Osteoblast (primary cell): ENCODE measurements around the gene SLC43A1. TPM values are rescaled to one million over a fixed set of nuclear protein-coding genes. Genes with fewer than 3 reads are reported as not detected.
A peak's percentile ranks its signal among the peaks of the same experiment; 100 is the strongest.

Source experiments
- DNase-seq: peaks from one replicate; pipeline ENCODE4 v3.0.0; 2011; ENCODE audit warnings: low spot score, mixed read lengths; ENCODE audit not compliant: insufficient read length; ENCODE audit errors: missing footprints
- H2AFZ ChIP-seq: 2 replicates; pipeline ENCODE4 v1.6.0; 2011; ENCODE audit warnings: mild to moderate bottlenecking, low read length
- H3K27ac ChIP-seq: 2 replicates; pipeline ENCODE4 v1.5.1; 2011; ENCODE audit warnings: mild to moderate bottlenecking, low read depth, low read length, moderate library complexity
- H3K27me3 ChIP-seq: 2 replicates; pipeline ENCODE4 v1.6.0; 2012; ENCODE audit warnings: mild to moderate bottlenecking, control low read depth, inconsistent platforms, low read length, moderate library complexity; ENCODE audit not compliant: insufficient read depth
- H3K36me3 ChIP-seq: 2 replicates; pipeline ENCODE4 v1.5.1; 2011; ENCODE audit warnings: mild to moderate bottlenecking, low read length, control low read depth, moderate library complexity; ENCODE audit not compliant: insufficient read depth
- H3K4me1 ChIP-seq: 2 replicates; pipeline ENCODE4 v1.5.1; 2011; ENCODE audit warnings: mild to moderate bottlenecking, low read length, control low read depth, moderate library complexity; ENCODE audit not compliant: insufficient read depth
- H3K4me2 ChIP-seq: 2 replicates; pipeline ENCODE4 v1.6.0; 2011; ENCODE audit warnings: mild to moderate bottlenecking, low read length; ENCODE audit not compliant: insufficient read depth
- H3K4me3 ChIP-seq: fragments of 200-600 bp; sonication (generic); 3 replicates; pipeline ENCODE4 v1.5.1; 2012; ENCODE audit warnings: mild to moderate bottlenecking, low read length, inconsistent platforms; ENCODE audit not compliant: insufficient read depth
- H3K79me2 ChIP-seq: 2 replicates; pipeline ENCODE4 v1.6.0; 2012; ENCODE audit warnings: mild to moderate bottlenecking, low read length, control low read depth, inconsistent platforms; ENCODE audit not compliant: insufficient read depth
- H3K9me3 ChIP-seq: 2 replicates; pipeline ENCODE4 v1.5.1; 2011; ENCODE audit warnings: low read depth, low read length, control low read depth
- H4K20me1 ChIP-seq: 2 replicates; pipeline ENCODE4 v1.6.0; 2012; ENCODE audit warnings: mild to moderate bottlenecking, low read length, control low read depth; ENCODE audit not compliant: insufficient read depth
- CTCF ChIP-seq: IDR thresholded peaks from 2 replicates; pipeline ENCODE4 v1.5.1; 2011; ENCODE audit warnings: mild to moderate bottlenecking, low read depth, low read length, moderate library complexity; ENCODE audit errors: extremely low read depth
- total RNA-seq: library from RNA; depleted of rRNA; stranded (reverse); fragments of >200 nt; gene quantifications from 2 replicates; pipeline ENCODE4 v1.2.3, GENCODE V29; 2012

The SLC43A1 gene
- total RNA-seq, 1 donor: 18.5 TPM

- H2AFZ ChIP-seq: no peak overlapping the region
- no peaks in the 10 kb centered on the region for H4K20me1 ChIP-seq
- H3K36me3 ChIP-seq: no peaks in the 10 kb centered on the region
- no peaks in the 10 kb centered on the region for H3K9me3 ChIP-seq
- no peak overlapping the region for H3K4me2 ChIP-seq
- no peak overlapping the region for H3K4me3 ChIP-seq
- TF ChIP-seq CTCF: no peak
- H3K4me1 ChIP-seq: peaks cover 2% of the 10 kb centered on the region
- H3K79me2 ChIP-seq: no peaks in the 10 kb centered on the region
- no peaks in the 10 kb centered on the region for H3K27me3 ChIP-seq
- no peak overlapping the region for H3K27ac ChIP-seq
- DNase-seq: no peak
These were observed 5.6 kb upstream of the SLC43A1 start for GRCh38 chr11:57521116-57521515.

- no peaks in the 10 kb centered on the region for H3K9me3 ChIP-seq
- no peak for TF ChIP-seq CTCF
- H3K27ac ChIP-seq: peak overlapping the region; percentile 23
- peak overlapping the region; percentile 91 for H3K4me3 ChIP-seq
- peaks cover 4% of the 10 kb centered on the region for H3K4me1 ChIP-seq
- no peaks in the 10 kb centered on the region for H4K20me1 ChIP-seq
- H3K36me3 ChIP-seq: no peaks in the 10 kb centered on the region
- H3K27me3 ChIP-seq: no peaks in the 10 kb centered on the region
- peak overlapping the region; percentile 96 for H2AFZ ChIP-seq
- no peaks in the 10 kb centered on the region for H3K79me2 ChIP-seq
- H3K4me2 ChIP-seq: peak overlapping the region; percentile 94
- DNase-seq: no peak
These were observed 550 bp upstream of the SLC43A1 start for GRCh38 chr11:57516061-57516443.

GRCh38 chr11:57514538-57515331 is 767 bp downstream of the SLC43A1 start:
- H2AFZ ChIP-seq: peak overlapping the region; percentile 96
- peak overlapping the region; percentile 94 for H3K4me2 ChIP-seq
- no peaks in the 10 kb centered on the region for H3K79me2 ChIP-seq
- no peaks in the 10 kb centered on the region for H3K36me3 ChIP-seq
- no peaks in the 10 kb centered on the region for H3K9me3 ChIP-seq
- DNase-seq: peak; percentile 92
- H3K27ac ChIP-seq: peak overlapping the region; percentile 5
- H4K20me1 ChIP-seq: no peaks in the 10 kb centered on the region
- H3K4me3 ChIP-seq: peak overlapping the region; percentile 91
- H3K27me3 ChIP-seq: no peaks in the 10 kb centered on the region
- no peak for TF ChIP-seq CTCF
- peaks cover 4% of the 10 kb centered on the region for H3K4me1 ChIP-seq

- H2AFZ ChIP-seq: peak overlapping the region; percentile 91
- peak; percentile 73 for DNase-seq
These were observed 1.5 kb downstream of the SLC43A1 start for GRCh38 chr11:57513911-57514537.

More at GRCh38 chr11:57513911-57514537, 1.5 kb downstream of the SLC43A1 start:
- no peaks in the 10 kb centered on the region for H3K27me3 ChIP-seq
- H3K9me3 ChIP-seq: no peaks in the 10 kb centered on the region
- H3K4me1 ChIP-seq: peaks cover 4% of the 10 kb centered on the region
- no peaks in the 10 kb centered on the region for H3K36me3 ChIP-seq
- TF ChIP-seq CTCF: no peak
- H4K20me1 ChIP-seq: no peaks in the 10 kb centered on the region
- no peaks in the 10 kb centered on the region for H3K79me2 ChIP-seq
- peak overlapping the region; percentile 91 for H3K4me3 ChIP-seq
- H3K4me2 ChIP-seq: peak overlapping the region; percentile 94
- no peak overlapping the region for H3K27ac ChIP-seq
